ENCODE results near the gene RSPO4. TPM values are rescaled to one million over a fixed set of nuclear protein-coding genes. Genes with fewer than 3 reads are reported as not detected.

The RSPO4 gene
- total and polyA plus RNA-seq, 2 donors (not counting 3 experiments of a cell fraction or from before 2014, with no cell fraction given) = not detected

DNA sequence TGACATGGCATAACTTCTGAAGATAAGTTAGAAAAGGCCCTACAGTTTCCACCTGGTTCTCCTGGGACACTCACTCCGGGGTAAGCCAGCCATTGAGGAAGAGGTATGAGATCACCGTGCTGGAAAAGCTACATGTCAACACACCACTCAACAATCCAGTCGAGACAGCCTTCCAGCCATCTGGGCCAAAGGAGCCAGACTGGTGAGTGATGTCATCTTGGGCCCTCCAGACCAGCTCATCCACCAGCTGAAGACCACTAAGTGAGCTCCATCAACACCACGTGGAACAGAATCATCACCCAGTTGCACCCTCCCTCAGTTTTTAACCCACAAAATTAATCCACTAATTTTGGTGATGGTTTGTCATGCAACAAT lies 32.3 kb upstream of the RSPO4 start:
- FAIRE-seq (no peak), DNase-seq (ENCODE audit: low read depth, low spot score) (no peak)
- Histone ChIP-seq H3K79me2 (ENCODE audit: control insufficient read depth, insufficient read depth, low read length) (no peaks in the 10 kb centered on the region), H2AFZ (ENCODE audit: low read depth, low read length) (no peak overlapping the region), H3K9me1 (replicated peaks; ENCODE audit: control insufficient read depth, extremely low read depth, insufficient read depth, low read length) (no peaks in the 10 kb centered on the region), H3K27ac (ENCODE audit: insufficient read depth, low read depth, low read length) (no peak overlapping the region), H3K36me3 (ENCODE audit: control insufficient read depth in 2 of 2, extremely low read depth in 1 of 2, insufficient read depth in 2 of 2, low read length in 2 of 2) (no peaks in the 10 kb centered on the region), H3K4me2 (ENCODE audit: insufficient read depth, low read length) (no peak overlapping the region), H3K9me3 (replicated peaks; ENCODE audit: control insufficient read depth, insufficient read depth, low read length) (no peaks in the 10 kb centered on the region), H3K9ac (replicated peaks; ENCODE audit: extremely low read depth, insufficient read depth, low read length) (no peak overlapping the region), H3K27me3 (ENCODE audit: control insufficient read depth in 2 of 2, insufficient read depth in 2 of 2, low read length in 2 of 2) (no peaks in the 10 kb centered on the region), H3K4me3 (replicated peaks in 1 of 3; ENCODE audit: insufficient read depth in 1 of 3, low read depth in 1 of 3, low read length in 3 of 3) (no peak overlapping the region), H3K4me1 (ENCODE audit: control insufficient read depth, extremely low read depth, insufficient read depth, low read length) (no peaks in the 10 kb centered on the region), H4K20me1 (replicated peaks; ENCODE audit: control insufficient read depth, extremely low read depth, insufficient read depth, low read length) (no peaks in the 10 kb centered on the region)
- intact Hi-C loops (cut with micrococcal nuclease) (no loop called here), dilution Hi-C loops (cut with MboI; ENCODE audit: extremely low pct_ligation_motif_present, low sequenced_read_pairs) (no loop called here)
- TF ChIP-seq MYC (IDR thresholded peaks at IDR 0.05; ENCODE audit: low read depth, low read length) = no peak
- no peak for TF ChIP-seq EZH2 (IDR thresholded peaks at IDR 0.05; ENCODE audit: borderline replicate concordance, low read depth, low read length, severe bottlenecking)
- no peak for TF ChIP-seq GATA2 (IDR thresholded peaks at IDR 0.05; ENCODE audit: insufficient read depth, insufficient read length, low read depth, low read length)
- no peak for TF ChIP-seq FOS (IDR thresholded peaks at IDR 0.05; ENCODE audit: borderline replicate concordance, insufficient read depth, low read length)
- TF ChIP-seq POLR2A (IDR thresholded peaks at IDR 0.05; ENCODE audit: low read depth, low read length) = no peak
- no peak for TF ChIP-seq JUN (IDR thresholded peaks at IDR 0.05; ENCODE audit: borderline replicate concordance, insufficient read depth, insufficient read length, low read depth)
- no peak for TF ChIP-seq POLR2AphosphoS5 (IDR thresholded peaks at IDR 0.05; ENCODE audit: insufficient read depth, low read depth, low read length)
- TF ChIP-seq CTCF (IDR thresholded peaks at IDR 0.05; ENCODE audit: extremely low read depth in 1 of 2, insufficient read depth in 1 of 2, low read depth in 1 of 2, low read length in 2 of 2) = no peak
- TF ChIP-seq, protein P1, sequence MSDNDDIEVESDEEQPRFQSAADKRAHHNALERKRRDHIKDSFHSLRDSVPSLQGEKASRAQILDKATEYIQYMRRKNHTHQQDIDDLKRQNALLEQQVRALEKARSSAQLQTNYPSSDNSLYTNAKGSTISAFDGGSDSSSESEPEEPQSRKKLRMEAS (IDR thresholded peaks at IDR 0.05; ENCODE audit: insufficient read depth, insufficient read length) = no peak
- ChIA-PET CTCF (interaction anchor here (1.3 kb wide), 1 partner anchor 14 kb away, joined by 3 read pairs; no protein-coding TSS in a partner anchor), POLR2A (no interaction called here)
- BruUV-seq (replicated peaks) = no TSS peak
